Cerebellar nuclear complex (tissue), 1 donor: ENCODE measurements around the gene CALU.

Experiments
- DNase-seq, 2 experiments: peaks; one replicate each; lab custom pipeline; 2025; lab: John Stamatoyannopoulos, UW

Gene CALU

GRCh38 chr7:128811631-128812430 is 72.7 kb downstream of the CALU start:
- no peak for DNase-seq

- DNase-seq: no peak
These were observed 73.5 kb downstream of the CALU start for GRCh38 chr7:128812514-128813168.

DNA sequence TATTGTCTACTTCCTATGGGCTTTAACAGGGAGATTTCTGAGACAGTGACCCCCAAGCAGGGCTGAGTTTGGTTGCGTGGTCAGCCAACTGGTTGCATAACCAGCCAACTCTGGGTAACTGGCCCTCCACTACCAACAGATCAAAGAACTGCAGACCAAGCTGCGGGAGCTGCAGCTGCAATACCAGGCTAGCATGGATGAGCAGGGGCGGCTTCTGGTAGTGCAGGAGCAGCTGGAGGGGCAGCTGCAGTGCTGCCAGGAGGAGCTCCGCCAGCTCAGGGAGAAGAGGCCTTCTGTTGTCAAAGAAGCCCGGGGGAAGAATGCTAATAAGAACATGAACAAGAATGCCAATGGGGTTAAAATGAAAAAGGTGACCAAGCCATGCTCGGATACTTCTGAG is 75.3 kb downstream of the CALU start:
- DNase-seq: no peak

DNA sequence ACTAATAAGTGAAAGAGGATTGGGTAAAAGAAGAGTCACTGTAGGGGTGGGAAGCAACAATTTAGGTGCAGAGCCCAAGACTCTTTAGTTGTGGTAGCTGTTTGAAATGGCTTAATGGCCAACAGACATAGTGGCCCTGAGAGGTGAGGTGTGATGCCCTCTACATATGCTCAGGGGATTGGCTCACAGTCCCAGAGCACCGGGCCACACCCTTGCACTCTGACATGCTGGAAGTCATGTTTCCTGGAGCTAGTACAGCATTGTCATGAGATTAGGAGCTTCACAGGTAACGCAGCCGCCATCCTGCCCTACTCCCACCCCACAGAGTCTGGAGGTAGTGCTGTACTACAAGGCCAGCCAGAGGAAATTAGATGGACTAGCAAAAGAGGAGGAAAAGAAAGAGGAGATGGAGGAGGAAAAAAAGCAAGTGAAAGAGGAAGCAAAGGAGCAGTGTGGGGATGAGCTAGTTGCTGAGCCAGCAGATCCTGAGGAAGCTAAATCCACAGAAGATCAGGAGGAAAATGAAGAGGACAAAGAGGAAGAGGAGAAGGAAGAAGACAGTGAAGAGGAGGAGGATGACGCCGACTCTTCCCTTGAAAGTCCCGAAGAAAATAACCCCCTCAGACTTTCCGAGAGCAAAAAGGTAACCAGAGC is 76.3 kb downstream of the CALU start:
- DNase-seq: no peak

GRCh38 chr7:128818694-128819093 is 79.5 kb downstream of the CALU start:
- no peak for DNase-seq
